Right lobe of liver (tissue), 6 donors: ENCODE measurements around the gene MAST4. TPM values are rescaled to one million over a fixed set of nuclear protein-coding genes. Genes with fewer than 3 reads are reported as not detected.
"Not testable (repeated sequence)": the region's sequence is repeated elsewhere in the genome, so short reads cannot be mapped to it uniquely, and the experiment has no call there.

Experiments
- ATAC-seq, 4 donors: fragments of 200-7000 bp; cut with Tn5 transposase; one replicate each; pipeline ENCODE4 v1.9.1; 2020; ENCODE audit warnings: mild to moderate bottlenecking in 4 of 4, moderate library complexity in 4 of 4
- DNase-seq, 3 donors: peaks; one replicate each; pipeline ENCODE4 v3.0.0-alpha.2; 2020
- H3K27ac ChIP-seq, 3 donors: fragments of 200-600 bp; one replicate each; pipeline ENCODE4 v1.8.0; 2022
- H3K27me3 ChIP-seq, 2 donors: fragments of 200-600 bp; one replicate each; pipeline ENCODE4 v1.8.0; 2022
- H3K36me3 ChIP-seq, 4 donors: fragments of 200-600 bp; sonication (generic) in 1 of 4; one replicate each; pipeline versions ENCODE4 v1.5.1 to v1.8.0; 2017 to 2022; ENCODE audit warnings: control low read depth in 1 of 4
- H3K4me1 ChIP-seq, 4 donors: fragments of 200-600 bp; sonication (generic) in 1 of 4; one replicate each; pipeline versions ENCODE4 v1.5.1 to v1.8.0; 2017 to 2022; ENCODE audit warnings: control low read depth in 1 of 4
- H3K4me3 ChIP-seq, 3 donors: fragments of 200-600 bp; one replicate each; pipeline ENCODE4 v1.8.0; 2022
- H3K9me3 ChIP-seq, 4 donors: fragments of 200-600 bp; sonication (generic) in 1 of 4; one replicate each; pipeline versions ENCODE4 v1.5.1 to v1.8.0; 2017 to 2022; ENCODE audit warnings: control low read depth in 1 of 4
- POLR2A ChIP-seq: fragments of 450-650 bp; IDR thresholded peaks from one replicate; pipeline ENCODE4 v1.6.1; 2017; ENCODE audit warnings: antibody characterized with exemption, mild to moderate bottlenecking
- WGBS: methylation state at CpG from one replicate; pipeline ENCODE4 v1.1.6; 2018; ENCODE audit warnings: low coverage, low lambda C conversion rate; ENCODE audit not compliant: insufficient coverage; ENCODE audit errors: missing lambda C conversion rate; 5-methylcytosine and 5-hydroxymethylcytosine counted together
- intact Hi-C, 2 donors: fragments of 100-400 bp; cut with DNase I; formaldehyde crosslinking; loops; one replicate each; pipeline versions ENCODE4 v1.11.2 to v1.14.1; 2022
- total RNA-seq, 6 experiments: library from RNA; depleted of rRNA in 2 of 6; stranded (reverse); fragments of >200 nt in 2 of 6; fragmentation: NEBNext Ultra II Directional in 3 of 6; extraction: Animal tissue kit (Norgen Biotek cat#: 25700) in 3 of 6; gene quantifications; one replicate each; pipeline versions ENCODE4 v1.1.0 to v1.2.4, GENCODE V29; 2016 to 2023
- TF ChIP-seq, protein P1 (sequence below), 4 donors: fragments of 200-600 bp in 3 of 4; fragments of 450-650 bp in 1 of 4; IDR thresholded peaks; one replicate each; pipeline versions ENCODE4 v1.5.1 to v1.8.0; 2016 to 2022; ENCODE audit warnings: antibody characterized with exemption in 4 of 4, mild to moderate bottlenecking in 2 of 4
- donor health status: DM: no; HTN: yes; CAD: no.
- donor health status: DM: no; HTN: no; CAD: no.
- donor health status: DM: no; HTN: no; CAD: no.
- donor health status: DM: no; HTN: yes; CAD: no.
- donor health status: DM: no; HTN: yes; CAD: no.

MAST4 gene
- total RNA-seq, 6 experiments from 2014 or later, result 9.4 to 23.5 (median 13.9) TPM

DNA sequence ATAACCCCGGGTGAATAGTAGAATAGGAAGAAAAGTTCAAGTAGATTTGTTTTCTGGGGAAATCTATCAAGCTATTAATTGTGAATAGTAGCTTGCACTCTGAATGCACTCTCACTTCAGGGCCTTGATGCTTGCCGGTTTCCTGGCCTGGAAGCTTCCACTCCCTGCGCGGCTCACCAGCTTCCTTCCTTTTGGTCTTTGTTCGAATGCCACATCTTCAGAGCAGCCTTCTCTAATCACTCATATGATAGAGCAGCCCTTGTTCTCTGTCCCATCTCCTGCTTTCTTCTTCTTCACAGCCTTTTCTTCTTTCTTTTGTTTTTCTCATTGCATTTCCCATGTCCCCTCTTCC is 146.7 kb downstream of the MAST4 start:
- Histone ChIP-seq H3K27me3 (no peaks in the 10 kb centered on the region), H3K4me3 (no peak overlapping the region), H3K4me1 (peaks cover 0 to 25% (median 0%) of the 10 kb centered on the region in 4 donors), H3K36me3 (no peaks in the 10 kb centered on the region), H3K9me3 (no peaks in the 10 kb centered on the region), H3K27ac (peak overlapping the region in 1 of 3 donors; percentile 42)
- TF ChIP-seq, protein P1, sequence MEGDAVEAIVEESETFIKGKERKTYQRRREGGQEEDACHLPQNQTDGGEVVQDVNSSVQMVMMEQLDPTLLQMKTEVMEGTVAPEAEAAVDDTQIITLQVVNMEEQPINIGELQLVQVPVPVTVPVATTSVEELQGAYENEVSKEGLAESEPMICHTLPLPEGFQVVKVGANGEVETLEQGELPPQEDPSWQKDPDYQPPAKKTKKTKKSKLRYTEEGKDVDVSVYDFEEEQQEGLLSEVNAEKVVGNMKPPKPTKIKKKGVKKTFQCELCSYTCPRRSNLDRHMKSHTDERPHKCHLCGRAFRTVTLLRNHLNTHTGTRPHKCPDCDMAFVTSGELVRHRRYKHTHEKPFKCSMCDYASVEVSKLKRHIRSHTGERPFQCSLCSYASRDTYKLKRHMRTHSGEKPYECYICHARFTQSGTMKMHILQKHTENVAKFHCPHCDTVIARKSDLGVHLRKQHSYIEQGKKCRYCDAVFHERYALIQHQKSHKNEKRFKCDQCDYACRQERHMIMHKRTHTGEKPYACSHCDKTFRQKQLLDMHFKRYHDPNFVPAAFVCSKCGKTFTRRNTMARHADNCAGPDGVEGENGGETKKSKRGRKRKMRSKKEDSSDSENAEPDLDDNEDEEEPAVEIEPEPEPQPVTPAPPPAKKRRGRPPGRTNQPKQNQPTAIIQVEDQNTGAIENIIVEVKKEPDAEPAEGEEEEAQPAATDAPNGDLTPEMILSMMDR (IDR thresholded peaks at IDR 0.05), result no peak
- TF ChIP-seq POLR2A, result no peak
- DNase-seq (no peak), ATAC-seq (peak; percentile 21 to 69 (median 62))
- intact Hi-C loops, result no loop called here
- 50% methylated on average over 5 of the region's 5 CpGs for WGBS

DNA sequence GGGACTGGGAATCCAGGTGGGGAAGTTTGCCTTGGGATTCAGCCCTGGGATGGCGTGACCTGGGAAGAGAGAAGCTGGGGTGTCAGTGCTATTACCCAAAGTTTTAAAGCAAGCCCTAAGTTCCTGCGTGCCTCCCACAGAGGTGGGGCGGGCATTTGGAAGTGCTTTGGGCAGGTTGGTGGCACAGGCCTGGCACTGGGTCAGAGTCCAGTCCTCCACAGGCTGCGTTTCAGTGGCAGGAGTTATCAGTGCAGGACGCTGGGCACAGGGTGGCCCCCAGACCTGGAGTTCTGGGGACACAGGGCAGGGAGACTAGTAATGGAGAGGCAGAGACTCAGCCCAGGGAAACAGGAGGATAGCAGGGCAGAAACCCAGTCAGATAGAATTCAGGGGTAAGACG is 147.2 kb downstream of the MAST4 start:
- peak; percentile 19 to 59 (median 55) for DNase-seq
- ATAC-seq, result peak in 3 of 4 donors; percentile 36 to 55 (median 45)

DNA sequence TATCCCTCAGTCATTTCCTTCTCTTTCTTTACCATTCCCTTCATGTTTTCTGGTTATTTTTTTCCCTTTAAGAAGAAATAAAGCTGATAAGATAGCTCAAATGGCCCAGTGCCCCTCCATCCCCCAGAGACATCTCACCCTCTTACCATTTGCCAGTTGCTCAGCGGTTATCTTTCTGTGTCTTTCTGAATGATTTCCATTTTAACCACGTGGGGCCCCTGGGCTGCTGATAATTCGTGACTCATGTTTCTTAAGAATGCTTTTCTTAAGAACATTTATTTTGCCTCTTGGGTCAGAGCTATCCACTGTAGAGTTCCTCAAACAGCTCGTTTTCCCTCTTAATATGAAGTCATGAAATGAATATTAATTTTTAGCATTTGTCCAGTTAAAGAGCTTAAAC is 147.8 kb downstream of the MAST4 start:
- DNase-seq (no peak), ATAC-seq (no peak)
- H3K27me3 ChIP-seq, result no peaks in the 10 kb centered on the region
- WGBS, result 50% methylated on average over 4 of the region's 4 CpGs
- H3K9me3 ChIP-seq, result no peaks in the 10 kb centered on the region
- H3K4me1 ChIP-seq, result peaks cover 0 to 22% (median 0%) of the 10 kb centered on the region in 4 donors
- H3K36me3 ChIP-seq, result no peaks in the 10 kb centered on the region
- no peak for TF ChIP-seq POLR2A
- TF ChIP-seq, protein P1 (IDR thresholded peaks at IDR 0.05), result no peak
- intact Hi-C loops, result no loop called here
- no peak overlapping the region for H3K4me3 ChIP-seq
- no peak overlapping the region for H3K27ac ChIP-seq

More for the DNA sequence above, 147.2 kb downstream of the MAST4 start:
- TF ChIP-seq, protein P1 (IDR thresholded peaks at IDR 0.05), result no peak
- no peak for TF ChIP-seq POLR2A
- Histone ChIP-seq H3K27me3 (no peaks in the 10 kb centered on the region), H3K4me3 (no peak overlapping the region), H3K9me3 (no peaks in the 10 kb centered on the region), H3K4me1 (peaks cover 0 to 25% (median 0%) of the 10 kb centered on the region in 4 donors), H3K36me3 (no peaks in the 10 kb centered on the region), H3K27ac (no peak overlapping the region)
- intact Hi-C loops, result no loop called here
- 53% methylated on average over 3 of the region's 6 CpGs for WGBS

GRCh38 chr5:66745297-66745696 is 149.1 kb downstream of the MAST4 start:
- H3K27ac ChIP-seq, result no peak overlapping the region
- no peak overlapping the region for H3K4me3 ChIP-seq
- ATAC-seq (no peak), DNase-seq (no peak)
- no peaks in the 10 kb centered on the region for H3K9me3 ChIP-seq
- TF ChIP-seq, protein P1 (IDR thresholded peaks at IDR 0.05), result no peak
- intact Hi-C loops, result no loop called here
- 78% methylated on average over 5 of the region's 5 CpGs for WGBS
- no peaks in the 10 kb centered on the region for H3K27me3 ChIP-seq
- H3K4me1 ChIP-seq, result peaks cover 0 to 17% (median 0%) of the 10 kb centered on the region in 4 donors
- H3K36me3 ChIP-seq, result no peaks in the 10 kb centered on the region

DNA sequence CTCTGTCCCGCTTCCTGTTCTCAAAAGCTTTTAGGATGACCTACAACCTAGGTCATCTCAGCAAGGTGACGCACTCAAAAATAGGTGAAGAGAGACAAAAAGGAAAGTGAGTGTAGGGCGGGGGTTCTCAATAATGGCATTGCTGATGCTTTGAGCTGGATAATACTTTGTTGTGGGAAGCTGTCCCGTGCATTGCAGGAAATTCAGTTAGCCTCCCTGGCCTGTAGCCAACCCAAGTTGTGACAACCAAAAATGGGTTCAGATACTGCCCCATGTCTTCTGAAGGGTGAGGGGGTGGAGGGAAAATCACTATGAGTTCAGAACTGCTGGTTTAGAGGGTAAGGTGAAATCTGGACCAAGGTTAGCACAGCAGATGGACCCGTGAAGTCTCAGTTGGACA is 151.4 kb downstream of the MAST4 start:
- Histone ChIP-seq H3K27ac (no peak overlapping the region), H3K27me3 (no peaks in the 10 kb centered on the region), H3K9me3 (no peaks in the 10 kb centered on the region), H3K4me1 (peaks cover 0 to 7% (median 0%) of the 10 kb centered on the region in 4 donors), H3K36me3 (no peaks in the 10 kb centered on the region), H3K4me3 (no peak overlapping the region)
- TF ChIP-seq, protein P1 (IDR thresholded peaks at IDR 0.05), result no peak
- no peak for TF ChIP-seq POLR2A
- WGBS, result 47% methylated on average over 5 of the region's 5 CpGs
- no peak for ATAC-seq
- no peak for DNase-seq
- intact Hi-C loops, result no loop called here

GRCh38 chr5:66752668-66753067 is 156.5 kb downstream of the MAST4 start:
- DNase-seq, ATAC-seq, H3K36me3 ChIP-seq, H3K27ac ChIP-seq, H3K9me3 ChIP-seq, H3K4me1 ChIP-seq, H3K4me3 ChIP-seq, intact Hi-C loops, H3K27me3 ChIP-seq: not testable (repeated sequence)
- WGBS, result no CpG with 5 or more reads among the region's 2 CpGs
